CD4-positive, alpha-beta T cell (primary cell): ENCODE measurements around the gene MS4A4E. TPM values are rescaled to one million over a fixed set of nuclear protein-coding genes. Genes with fewer than 3 reads are reported as not detected.

ENCODE experiments used
- ATAC-seq: fragments of 200-7000 bp; cut with Tn5 transposase; one replicate; pipeline ENCODE4 v1.10.0; 2022; ENCODE audit warnings: mild to moderate bottlenecking; ENCODE audit not compliant: poor library complexity
- CTCF ChIA-PET: fragments of 350-600 bp; sonication (Branson Sonifier 250); formaldehyde crosslinking; loops from one replicate; lab custom pipeline; 2021; ENCODE audit warnings: antibody characterized with exemption, inconsistent platforms; lab: Charles Lee
- POLR2A ChIA-PET: fragments of 350-600 bp; sonication (Branson Sonifier 250); formaldehyde crosslinking; loops from one replicate; lab custom pipeline; 2021; ENCODE audit warnings: antibody characterized with exemption, inconsistent platforms; lab: Charles Lee
- DNase-seq, 14 experiments: peaks; one replicate each; pipeline ENCODE4 v3.0.0-alpha.2; 2013 to 2020; ENCODE audit warnings: mixed read lengths in 2 of 14
- H3K27ac ChIP-seq, 2 donors: one replicate each; pipeline versions ENCODE4 v1.5.1 to v1.7.0; 2013; ENCODE audit warnings: low read length in 2 of 2, low read depth in 1 of 2, mild to moderate bottlenecking in 1 of 2
- H3K27me3 ChIP-seq, 2 experiments: 1 replicate in 1 of 2; 2 replicates in 1 of 2; pipeline versions ENCODE4 v1.6.1 to v1.7.0; 2013; ENCODE audit warnings: low read length in 2 of 2, control low read depth in 1 of 2, mild to moderate bottlenecking in 1 of 2, moderate library complexity in 1 of 2; ENCODE audit not compliant: insufficient read depth in 2 of 2, control insufficient read depth in 1 of 2
- H3K36me3 ChIP-seq: one replicate; pipeline ENCODE4 v1.6.1; 2013; ENCODE audit warnings: low read length, control low read depth; ENCODE audit not compliant: insufficient read depth
- H3K4me1 ChIP-seq: one replicate; pipeline ENCODE4 v1.6.1; 2013; ENCODE audit warnings: low read length, control low read depth; ENCODE audit not compliant: insufficient read depth
- H3K4me3 ChIP-seq: one replicate; pipeline ENCODE4 v1.5.1; 2013; ENCODE audit warnings: mild to moderate bottlenecking, low read length, moderate library complexity
- H3K9me3 ChIP-seq, 2 experiments: 1 replicate in 1 of 2; 2 replicates in 1 of 2; pipeline versions ENCODE4 v1.6.1 to v1.7.0; 2013; ENCODE audit warnings: low read length in 2 of 2, mild to moderate bottlenecking in 2 of 2, control low read depth in 1 of 2, moderate library complexity in 1 of 2; ENCODE audit not compliant: control insufficient read depth in 1 of 2, insufficient read depth in 1 of 2
- H3K27ac Mint-ChIP-seq: one replicate; pipeline ENCODE4 v1.8.0; 2020; ENCODE audit warnings: mixed read lengths
- H3K27me3 Mint-ChIP-seq: one replicate; pipeline ENCODE4 v1.8.0; 2021; ENCODE audit warnings: mixed read lengths
- H3K36me3 Mint-ChIP-seq: one replicate; pipeline ENCODE4 v1.8.0; 2021; ENCODE audit warnings: low read depth, mixed read lengths
- H3K4me1 Mint-ChIP-seq: one replicate; pipeline ENCODE4 v1.8.0; 2021; ENCODE audit warnings: low read depth, mixed read lengths
- H3K4me3 Mint-ChIP-seq: one replicate; pipeline ENCODE4 v1.8.0; 2020; ENCODE audit warnings: mild to moderate bottlenecking, mixed read lengths
- H3K9me3 Mint-ChIP-seq: one replicate; pipeline ENCODE4 v1.8.0; 2020; ENCODE audit warnings: mixed read lengths
- CTCF ChIP-seq: fragments of 200-600 bp; IDR thresholded peaks from one replicate; pipeline ENCODE4 v1.8.0; 2022; ENCODE audit warnings: antibody characterized with exemption, mild to moderate bottlenecking
- intact Hi-C, 2 experiments: fragments of 100-400 bp; cut with DNase I in 1 of 2; cut with micrococcal nuclease in 1 of 2; formaldehyde crosslinking; loops; one replicate each; pipeline versions ENCODE4 v1.15.1 to v1.9.0; 2023 to 2025; cut with DNase I, micrococcal nuclease
- total RNA-seq, 174 experiments: library from RNA in 2 of 174; stranded (reverse) in 2 of 174; gene quantifications; one replicate each; pipeline ENCODE4 v1.2.3 and lab custom pipeline; 2021 to 2026

MS4A4E gene
- total RNA-seq, 2 experiments from 2014 or later = not detected

- H3K4me3 Mint-ChIP-seq = no peak overlapping the region
- H3K27me3 Mint-ChIP-seq = peaks cover 15% of the 10 kb centered on the region
These were observed 34.0 kb downstream of the MS4A4E start for GRCh38 chr11:60208951-60209350.

GRCh38 chr11:60208146-60208895 is 34.6 kb downstream of the MS4A4E start:
- CTCF ChIA-PET = no interaction called here

More at GRCh38 chr11:60208951-60209350, 34.0 kb downstream of the MS4A4E start:
- POLR2A ChIA-PET = no interaction called here
- H3K36me3 ChIP-seq = no peaks in the 10 kb centered on the region
- no peaks in the 10 kb centered on the region for H3K27me3 ChIP-seq
- no peak overlapping the region for H3K27ac Mint-ChIP-seq
- no peak overlapping the region for H3K27ac ChIP-seq
- CTCF ChIA-PET = no interaction called here
- no peaks in the 10 kb centered on the region for H3K9me3 Mint-ChIP-seq
- DNase-seq (no peak), ATAC-seq (no peak)
- no peaks in the 10 kb centered on the region for H3K36me3 Mint-ChIP-seq
- no peaks in the 10 kb centered on the region for H3K4me1 Mint-ChIP-seq
- no peaks in the 10 kb centered on the region for H3K4me1 ChIP-seq
- no peak overlapping the region for H3K4me3 ChIP-seq
- no peak for TF ChIP-seq CTCF
- no peaks in the 10 kb centered on the region for H3K9me3 ChIP-seq
- intact Hi-C loops = no loop called here

GRCh38 chr11:60206616-60207015 is 36.3 kb downstream of the MS4A4E start:
- Mint-ChIP-seq H3K4me3 (no peak overlapping the region), H3K9me3 (no peaks in the 10 kb centered on the region), H3K4me1 (no peaks in the 10 kb centered on the region), H3K27me3 (peaks cover 15% of the 10 kb centered on the region), H3K36me3 (no peaks in the 10 kb centered on the region), H3K27ac (no peak overlapping the region)
- peaks cover 1 to 5% of the 10 kb centered on the region in 2 experiments for H3K9me3 ChIP-seq
- TF ChIP-seq CTCF = no peak
- POLR2A ChIA-PET = no interaction called here
- intact Hi-C loops = no loop called here
- ATAC-seq = no peak
- DNase-seq = no peak
- no peaks in the 10 kb centered on the region for H3K27me3 ChIP-seq
- H3K4me3 ChIP-seq = no peak overlapping the region
- H3K36me3 ChIP-seq = no peaks in the 10 kb centered on the region
- H3K4me1 ChIP-seq = no peaks in the 10 kb centered on the region
- no peak overlapping the region for H3K27ac ChIP-seq
- CTCF ChIA-PET = no interaction called here

More at GRCh38 chr11:60208146-60208895, 34.6 kb downstream of the MS4A4E start:
- H3K9me3 ChIP-seq = no peaks in the 10 kb centered on the region
- peaks cover 15% of the 10 kb centered on the region for H3K27me3 Mint-ChIP-seq
- DNase-seq = no peak
- H3K4me3 Mint-ChIP-seq = no peak overlapping the region
- no peak for ATAC-seq
- no peaks in the 10 kb centered on the region for H3K4me1 ChIP-seq
- no peaks in the 10 kb centered on the region for H3K27me3 ChIP-seq
- no peak overlapping the region for H3K4me3 ChIP-seq
- H3K4me1 Mint-ChIP-seq = no peaks in the 10 kb centered on the region
- H3K36me3 Mint-ChIP-seq = no peaks in the 10 kb centered on the region
- TF ChIP-seq CTCF = no peak
- no peaks in the 10 kb centered on the region for H3K36me3 ChIP-seq
- H3K9me3 Mint-ChIP-seq = no peaks in the 10 kb centered on the region
- H3K27ac Mint-ChIP-seq = no peak overlapping the region
- POLR2A ChIA-PET = no interaction called here
- intact Hi-C loops = no loop called here
- no peak overlapping the region for H3K27ac ChIP-seq
